ENCODE data around the gene RP9. TPM values are rescaled to one million over a fixed set of nuclear protein-coding genes. Genes with fewer than 3 reads are reported as not detected.
A peak's percentile ranks its signal among the peaks of the same experiment; 100 is the strongest.

RP9 gene
- total and polyA plus RNA-seq, 2 donors (not counting 1 experiment from before 2014, with no cell fraction given): 19.2 to 23.4 TPM

DNA sequence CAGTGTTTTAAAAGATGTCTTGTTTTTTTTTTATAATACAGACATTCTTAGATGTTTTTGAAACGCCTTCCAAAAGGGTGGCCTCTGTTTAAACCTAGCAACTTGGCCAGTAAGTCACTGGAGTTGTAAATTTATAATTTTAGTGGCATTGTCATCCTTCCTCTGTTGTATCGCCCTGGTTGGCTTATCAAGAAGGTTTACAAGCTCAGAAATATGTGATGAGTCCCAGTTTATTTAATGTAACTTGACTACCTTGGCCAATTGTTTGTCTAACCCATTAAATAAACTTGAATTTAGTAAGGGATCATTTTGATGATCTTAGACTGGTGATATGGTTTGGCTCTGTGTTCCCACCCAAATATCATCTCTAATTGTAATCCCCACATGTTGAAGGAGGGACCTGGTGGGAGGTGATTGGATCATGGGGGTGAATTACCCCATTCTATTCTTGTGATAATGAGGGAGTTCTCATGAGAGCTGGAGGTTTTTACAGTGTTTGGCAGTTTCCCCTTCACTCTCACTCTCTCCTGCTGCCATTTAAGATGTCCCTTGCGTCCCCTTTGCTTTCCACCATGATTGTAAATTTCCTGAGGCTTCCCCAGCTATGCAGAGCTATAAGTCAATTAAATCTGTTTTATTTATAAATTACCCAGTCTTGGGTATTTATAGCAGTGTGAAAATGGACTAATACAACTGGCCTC is 33.2 kb downstream of the RP9 start:
- no peak overlapping the region for H3K4me3 ChIP-seq (replicated peaks in 1 of 4; ENCODE audit: control extremely low read depth in 1 of 4, insufficient read depth in 1 of 4, low read depth in 3 of 4, low read length in 4 of 4)
- H3K9ac ChIP-seq (ENCODE audit: insufficient read depth, low read length): no peak overlapping the region
- no peaks in the 10 kb centered on the region for H4K20me1 ChIP-seq (ENCODE audit: control insufficient read depth, extremely low read depth, insufficient read depth, low read length)
- no peaks in the 10 kb centered on the region for H3K36me3 ChIP-seq (ENCODE audit: control insufficient read depth, insufficient read depth, low read length)
- H2AFZ ChIP-seq (ENCODE audit: low read length): no peak overlapping the region
- H3K9me3 ChIP-seq (ENCODE audit: control insufficient read depth, insufficient read depth, low read depth, low read length): no peaks in the 10 kb centered on the region
- no peak overlapping the region for H3K27ac ChIP-seq (ENCODE audit: insufficient read depth, low read length)
- H3K4me2 ChIP-seq (ENCODE audit: extremely low read depth, insufficient read depth, low read length): no peak overlapping the region
- no peak for DNase-seq (ENCODE audit: low read depth in 2 of 2)
- H3K4me1 ChIP-seq (ENCODE audit: control insufficient read depth, extremely low read depth, insufficient read depth, low read length): no peaks in the 10 kb centered on the region
- no peaks in the 10 kb centered on the region for H3K79me2 ChIP-seq (ENCODE audit: control insufficient read depth, insufficient read depth, low read length)
- TF ChIP-seq, protein P1, sequence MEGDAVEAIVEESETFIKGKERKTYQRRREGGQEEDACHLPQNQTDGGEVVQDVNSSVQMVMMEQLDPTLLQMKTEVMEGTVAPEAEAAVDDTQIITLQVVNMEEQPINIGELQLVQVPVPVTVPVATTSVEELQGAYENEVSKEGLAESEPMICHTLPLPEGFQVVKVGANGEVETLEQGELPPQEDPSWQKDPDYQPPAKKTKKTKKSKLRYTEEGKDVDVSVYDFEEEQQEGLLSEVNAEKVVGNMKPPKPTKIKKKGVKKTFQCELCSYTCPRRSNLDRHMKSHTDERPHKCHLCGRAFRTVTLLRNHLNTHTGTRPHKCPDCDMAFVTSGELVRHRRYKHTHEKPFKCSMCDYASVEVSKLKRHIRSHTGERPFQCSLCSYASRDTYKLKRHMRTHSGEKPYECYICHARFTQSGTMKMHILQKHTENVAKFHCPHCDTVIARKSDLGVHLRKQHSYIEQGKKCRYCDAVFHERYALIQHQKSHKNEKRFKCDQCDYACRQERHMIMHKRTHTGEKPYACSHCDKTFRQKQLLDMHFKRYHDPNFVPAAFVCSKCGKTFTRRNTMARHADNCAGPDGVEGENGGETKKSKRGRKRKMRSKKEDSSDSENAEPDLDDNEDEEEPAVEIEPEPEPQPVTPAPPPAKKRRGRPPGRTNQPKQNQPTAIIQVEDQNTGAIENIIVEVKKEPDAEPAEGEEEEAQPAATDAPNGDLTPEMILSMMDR (conservative IDR thresholded peaks at IDR 0.05 in 1 of 2, IDR thresholded peaks at IDR 0.05 in 1 of 2; ENCODE audit: low read depth in 1 of 2, low read length in 2 of 2): no peak
- TF ChIP-seq EZH2 (IDR thresholded peaks at IDR 0.05; ENCODE audit: low read length, missing control alignments): no peak
- no peaks in the 10 kb centered on the region for H3K27me3 ChIP-seq (ENCODE audit: control insufficient read depth, insufficient read depth, low read length)

DNA sequence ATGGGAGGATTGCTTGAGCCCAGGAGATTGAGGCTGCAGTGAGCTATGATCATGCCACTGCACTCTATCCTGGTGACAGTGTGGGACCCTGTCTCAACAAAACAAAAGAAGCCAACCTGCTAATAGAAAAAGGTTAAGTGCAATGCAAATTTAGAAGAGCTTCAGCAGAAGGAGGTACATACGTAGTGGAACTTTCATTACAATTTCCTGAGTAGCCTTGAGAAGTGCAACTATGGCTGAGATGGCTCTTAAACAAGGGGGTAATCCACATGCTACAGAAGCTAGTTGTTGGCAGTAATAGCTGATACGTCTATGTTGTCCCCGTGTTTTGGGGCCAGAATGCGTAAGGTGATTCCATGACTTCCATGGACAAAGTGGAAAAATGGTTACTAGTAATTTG is 36.0 kb downstream of the RP9 start:
- Histone ChIP-seq H3K9ac (ENCODE audit: insufficient read depth, low read length) (no peak overlapping the region), H3K27ac (ENCODE audit: insufficient read depth, low read length) (no peak overlapping the region), H3K36me3 (ENCODE audit: control insufficient read depth, insufficient read depth, low read length) (no peaks in the 10 kb centered on the region), H2AFZ (ENCODE audit: low read length) (no peak overlapping the region), H3K9me3 (ENCODE audit: control insufficient read depth, insufficient read depth, low read depth, low read length) (no peaks in the 10 kb centered on the region), H3K79me2 (ENCODE audit: control insufficient read depth, insufficient read depth, low read length) (no peaks in the 10 kb centered on the region), H4K20me1 (ENCODE audit: control insufficient read depth, extremely low read depth, insufficient read depth, low read length) (no peaks in the 10 kb centered on the region), H3K27me3 (ENCODE audit: control insufficient read depth, insufficient read depth, low read length) (no peaks in the 10 kb centered on the region), H3K4me3 (replicated peaks in 1 of 4; ENCODE audit: control extremely low read depth in 1 of 4, insufficient read depth in 1 of 4, low read depth in 3 of 4, low read length in 4 of 4) (no peak overlapping the region), H3K4me1 (ENCODE audit: control insufficient read depth, extremely low read depth, insufficient read depth, low read length) (no peaks in the 10 kb centered on the region), H3K4me2 (ENCODE audit: extremely low read depth, insufficient read depth, low read length) (no peak overlapping the region)
- TF ChIP-seq, protein P1 (conservative IDR thresholded peaks at IDR 0.05 in 1 of 2, IDR thresholded peaks at IDR 0.05 in 1 of 2; ENCODE audit: low read depth in 1 of 2, low read length in 2 of 2): no peak
- no peak for TF ChIP-seq EZH2 (IDR thresholded peaks at IDR 0.05; ENCODE audit: low read length, missing control alignments)
- DNase-seq (ENCODE audit: low read depth in 2 of 2): no peak

DNA sequence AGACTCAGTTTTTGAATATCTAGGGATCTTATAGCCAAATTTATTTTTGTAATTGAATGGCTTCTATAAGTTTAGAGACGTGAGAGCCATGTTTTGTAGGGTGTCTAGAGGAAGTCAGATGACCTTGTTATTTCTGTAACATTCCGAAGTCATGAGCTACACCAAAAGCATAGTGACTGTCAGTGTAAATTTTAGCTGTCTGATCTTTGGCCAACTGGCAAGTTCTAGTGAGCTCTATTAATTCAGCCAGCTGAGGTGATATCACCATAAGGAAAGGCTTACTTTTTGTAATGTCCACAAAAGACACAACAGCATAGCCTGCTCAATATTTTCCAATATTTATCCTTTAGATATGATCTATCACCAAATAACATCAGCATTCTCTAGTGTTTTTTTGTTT is 36.7 kb downstream of the RP9 start:
- Histone ChIP-seq H3K36me3 (ENCODE audit: control insufficient read depth, insufficient read depth, low read length) (no peaks in the 10 kb centered on the region), H3K4me3 (replicated peaks in 1 of 4; ENCODE audit: control extremely low read depth in 1 of 4, insufficient read depth in 1 of 4, low read depth in 3 of 4, low read length in 4 of 4) (no peak overlapping the region), H2AFZ (ENCODE audit: low read length) (peak overlapping the region; percentile 0), H3K4me1 (ENCODE audit: control insufficient read depth, extremely low read depth, insufficient read depth, low read length) (no peaks in the 10 kb centered on the region), H3K9ac (ENCODE audit: insufficient read depth, low read length) (no peak overlapping the region), H3K4me2 (ENCODE audit: extremely low read depth, insufficient read depth, low read length) (no peak overlapping the region), H3K9me3 (ENCODE audit: control insufficient read depth, insufficient read depth, low read depth, low read length) (no peaks in the 10 kb centered on the region), H3K27ac (ENCODE audit: insufficient read depth, low read length) (no peak overlapping the region), H3K27me3 (ENCODE audit: control insufficient read depth, insufficient read depth, low read length) (no peaks in the 10 kb centered on the region), H3K79me2 (ENCODE audit: control insufficient read depth, insufficient read depth, low read length) (no peaks in the 10 kb centered on the region), H4K20me1 (ENCODE audit: control insufficient read depth, extremely low read depth, insufficient read depth, low read length) (no peaks in the 10 kb centered on the region)
- peak; percentile 73 to 85 for DNase-seq (ENCODE audit: low read depth in 2 of 2)
- TF ChIP-seq, protein P1 (conservative IDR thresholded peaks at IDR 0.05 in 1 of 2, IDR thresholded peaks at IDR 0.05 in 1 of 2; ENCODE audit: low read depth in 1 of 2, low read length in 2 of 2): no peak
- TF ChIP-seq EZH2 (IDR thresholded peaks at IDR 0.05; ENCODE audit: low read length, missing control alignments): no peak

Data from fibroblast of lung (primary cell).